Type B pancreatic cell (in vitro differentiated cells): ENCODE measurements around the gene PNPO. TPM values are rescaled to one million over a fixed set of nuclear protein-coding genes. Genes with fewer than 3 reads are reported as not detected.

Source experiments
- DNase-seq: peaks from one replicate; pipeline ENCODE4 v3.0.0; 2021; ENCODE audit warnings: mixed read lengths; ENCODE audit not compliant: unreplicated experiment; ENCODE audit errors: extremely low spot score
- H3K27ac Mint-ChIP-seq: 2 replicates; pipeline ENCODE4 v1.8.0; 2021; ENCODE audit warnings: mild to moderate bottlenecking, mixed read lengths
- H3K27me3 Mint-ChIP-seq: 2 replicates; pipeline ENCODE4 v1.8.0; 2021; ENCODE audit warnings: mixed read lengths
- H3K36me3 Mint-ChIP-seq: 2 replicates; pipeline ENCODE4 v1.8.0; 2021; ENCODE audit warnings: mixed read lengths
- H3K4me1 Mint-ChIP-seq: one replicate; pipeline ENCODE4 v1.8.0; 2021; ENCODE audit warnings: mixed read lengths; ENCODE audit not compliant: unreplicated experiment
- H3K4me3 Mint-ChIP-seq: 2 replicates; pipeline ENCODE4 v1.8.0; 2021; ENCODE audit warnings: mild to moderate bottlenecking, mixed read lengths
- H3K9me3 Mint-ChIP-seq: 2 replicates; pipeline ENCODE4 v1.8.0; 2021; ENCODE audit warnings: mixed read lengths
- CTCF ChIP-seq: fragments of 200-600 bp; sonication (generic); conservative IDR thresholded peaks from 2 replicates; pipeline ENCODE4 v1.5.0; 2021; ENCODE audit warnings: antibody characterized with exemption, mild to moderate bottlenecking
- total RNA-seq: library from RNA; stranded (reverse); gene quantifications from 2 replicates; pipeline ENCODE4 v1.2.1, GENCODE V29; 2021; ENCODE audit warnings: low replicate concordance

PNPO gene
- total RNA-seq, 1 donor from 2014 or later, result 12.8 TPM

GRCh38 chr17:47989159-47989558 is 47.8 kb downstream of the PNPO start:
- H3K36me3 Mint-ChIP-seq, result peaks cover 9% of the 10 kb centered on the region
- H3K4me3 Mint-ChIP-seq, result peak overlapping the region; percentile 49
- H3K27me3 Mint-ChIP-seq, result peaks cover 14% of the 10 kb centered on the region
- peak overlapping the region; percentile 48 for H3K27ac Mint-ChIP-seq
- DNase-seq, result no peak
- peaks cover 45% of the 10 kb centered on the region for H3K4me1 Mint-ChIP-seq
- no peak for TF ChIP-seq CTCF
- no peaks in the 10 kb centered on the region for H3K9me3 Mint-ChIP-seq

- TF ChIP-seq CTCF, result no peak
- H3K27me3 Mint-ChIP-seq, result peaks cover 18% of the 10 kb centered on the region
- H3K9me3 Mint-ChIP-seq, result no peaks in the 10 kb centered on the region
- H3K27ac Mint-ChIP-seq, result peak overlapping the region; percentile 48
- no peak for DNase-seq
- H3K36me3 Mint-ChIP-seq, result peaks cover 9% of the 10 kb centered on the region
- H3K4me3 Mint-ChIP-seq, result peak overlapping the region; percentile 48
- H3K4me1 Mint-ChIP-seq, result peaks cover 45% of the 10 kb centered on the region
These were observed 48.3 kb downstream of the PNPO start for GRCh38 chr17:47989700-47990099.

GRCh38 chr17:47990962-47991731 is 49.8 kb downstream of the PNPO start:
- Mint-ChIP-seq H3K36me3 (peaks cover 5% of the 10 kb centered on the region), H3K27ac (no peak overlapping the region), H3K27me3 (peaks cover 25% of the 10 kb centered on the region), H3K4me3 (peak overlapping the region; percentile 25), H3K4me1 (peaks cover 52% of the 10 kb centered on the region), H3K9me3 (no peaks in the 10 kb centered on the region)
- no peak for TF ChIP-seq CTCF
- no peak for DNase-seq

GRCh38 chr17:47992216-47992615 is 50.8 kb downstream of the PNPO start:
- TF ChIP-seq CTCF, result no peak
- DNase-seq, result no peak
- no peaks in the 10 kb centered on the region for H3K9me3 Mint-ChIP-seq
- no peak overlapping the region for H3K27ac Mint-ChIP-seq
- peaks cover 24% of the 10 kb centered on the region for H3K27me3 Mint-ChIP-seq
- H3K36me3 Mint-ChIP-seq, result no peaks in the 10 kb centered on the region
- H3K4me1 Mint-ChIP-seq, result peaks cover 46% of the 10 kb centered on the region
- no peak overlapping the region for H3K4me3 Mint-ChIP-seq

GRCh38 chr17:47993031-47993564 is 51.7 kb downstream of the PNPO start:
- TF ChIP-seq CTCF, result no peak
- no peak for DNase-seq
- H3K27ac Mint-ChIP-seq, result no peak overlapping the region
- no peak overlapping the region for H3K4me3 Mint-ChIP-seq
- peaks cover 22% of the 10 kb centered on the region for H3K27me3 Mint-ChIP-seq
- no peaks in the 10 kb centered on the region for H3K9me3 Mint-ChIP-seq
- peaks cover 37% of the 10 kb centered on the region for H3K4me1 Mint-ChIP-seq
- H3K36me3 Mint-ChIP-seq, result no peaks in the 10 kb centered on the region
